ENCODE measurements around the gene KRTAP1-1. TPM values are rescaled to one million over a fixed set of nuclear protein-coding genes. Genes with fewer than 3 reads are reported as not detected.
"Not testable (repeated sequence)": the region's sequence is repeated elsewhere in the genome, so short reads cannot be mapped to it uniquely, and the experiment has no call there.

Gene KRTAP1-1
- total and polyA plus RNA-seq, 2 of the 8 experiments (the other 6 are each of a cell fraction or from before 2014, with no cell fraction given): not detected

DNA sequence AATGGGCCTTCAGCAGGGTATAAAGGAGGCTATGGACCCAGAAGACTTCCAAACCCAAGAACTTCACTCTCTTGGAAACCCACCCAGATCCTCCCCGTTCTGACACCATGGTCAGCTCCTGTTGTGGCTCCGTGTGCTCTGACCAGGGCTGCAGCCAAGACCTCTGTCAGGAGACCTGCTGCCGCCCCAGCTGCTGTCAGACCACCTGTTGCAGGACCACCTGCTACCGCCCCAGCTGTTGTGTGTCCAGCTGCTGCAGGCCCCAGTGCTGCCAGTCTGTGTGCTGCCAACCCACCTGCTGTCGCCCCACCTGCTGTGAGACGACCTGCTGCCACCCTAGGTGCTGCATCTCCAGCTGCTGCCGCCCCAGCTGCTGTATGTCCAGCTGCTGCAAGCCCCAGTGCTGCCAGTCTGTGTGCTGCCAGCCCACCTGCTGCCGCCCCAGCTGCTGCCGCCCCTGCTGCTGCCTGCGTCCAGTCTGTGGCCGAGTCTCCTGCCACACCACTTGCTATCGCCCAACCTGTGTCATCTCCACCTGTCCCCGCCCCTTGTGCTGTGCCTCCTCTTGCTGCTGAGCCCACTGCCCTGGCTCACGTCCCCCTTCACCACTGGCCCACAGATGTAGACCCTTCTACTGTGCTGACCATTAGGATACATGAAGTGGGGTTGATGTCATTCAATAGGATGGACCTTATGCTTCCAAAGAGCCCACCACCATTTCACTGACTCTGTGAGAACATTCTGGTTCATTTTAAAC lies 43.0 kb upstream of the KRTAP1-1 start, which contains the start of gene KRTAP4-7:
Gene KRTAP4-7 (plus strand): TSS at position 51 of the 757 bp plus-strand sequence. CDS start 57 bp downstream, at position 108.
- H2BK20ac ChIP-seq (ENCODE audit: low read length); H3K4me3 ChIP-seq (ENCODE audit: extremely low read depth in 1 of 4, insufficient read depth in 2 of 4, low read depth in 3 of 4, low read length in 4 of 4); H2BK120ac ChIP-seq (replicated peaks; ENCODE audit: low read depth, low read length); H3K23ac ChIP-seq (ENCODE audit: insufficient read length); H3K79me2 ChIP-seq (ENCODE audit: control insufficient read depth in 1 of 2, insufficient read depth in 2 of 2, low read length in 2 of 2); H2AFZ ChIP-seq (ENCODE audit: low read length); H2BK5ac ChIP-seq (ENCODE audit: low read depth, low read length); H3K4me2 ChIP-seq (ENCODE audit: insufficient read depth in 1 of 2, low read depth in 2 of 2, low read length in 2 of 2); H4K20me1 ChIP-seq (replicated peaks in 1 of 2; ENCODE audit: control insufficient read depth in 1 of 2, insufficient read depth in 2 of 2, low read length in 2 of 2); H3K14ac ChIP-seq (ENCODE audit: insufficient read length); DNase-seq (ENCODE audit: low read depth in 1 of 2, low spot score in 2 of 2); H3K23me2 ChIP-seq (ENCODE audit: low read depth, low read length); H4K5ac ChIP-seq (ENCODE audit: insufficient read length, low read depth, low read length); H3K56ac ChIP-seq (replicated peaks; ENCODE audit: insufficient read length, low read depth, low read length); H2BK12ac ChIP-seq (ENCODE audit: low read depth, low read length); H2BK15ac ChIP-seq (ENCODE audit: low read length); H3K9me3 ChIP-seq (ENCODE audit: insufficient read depth in 2 of 2, low read depth in 1 of 2, low read length in 1 of 2); H3K36me3 ChIP-seq (ENCODE audit: control insufficient read depth in 2 of 4, insufficient read depth in 4 of 4, low read length in 3 of 4); H2AK5ac ChIP-seq (ENCODE audit: low read depth, low read length); H3K79me1 ChIP-seq (ENCODE audit: low read depth, low read length); H4K8ac ChIP-seq (ENCODE audit: extremely low read depth, insufficient read depth, low read length); H4K91ac ChIP-seq (replicated peaks; ENCODE audit: insufficient read length, low read length); H3K27ac ChIP-seq (ENCODE audit: low read depth, low read length); H3K18ac ChIP-seq (ENCODE audit: extremely low read depth, low read length); H3K9ac ChIP-seq (replicated peaks in 1 of 4; ENCODE audit: extremely low read depth in 1 of 4, low read depth in 3 of 4, low read length in 3 of 4); H3K4ac ChIP-seq (replicated peaks; ENCODE audit: insufficient read length, low read depth, low read length); H3K27me3 ChIP-seq (replicated peaks in 1 of 4; ENCODE audit: control insufficient read depth in 3 of 4, extremely low read depth in 1 of 4, insufficient read depth in 3 of 4, low read length in 3 of 4); POLR2A ChIA-PET (ENCODE audit: partially characterized antibody); FAIRE-seq; H3K4me1 ChIP-seq (replicated peaks in 1 of 4; ENCODE audit: control insufficient read depth in 3 of 4, insufficient read depth in 4 of 4, low read length in 3 of 4): not testable (repeated sequence)
- WGBS, 2 experiments (ENCODE audit: extremely low coverage in 1 of 2, insufficient coverage in 1 of 2, insufficient read length in 1 of 2, insufficient replicate concordance in 2 of 2, low coverage in 1 of 2, low lambda C conversion rate in 2 of 2, missing lambda C conversion rate in 1 of 2): 90% methylated on average over 7 of the region's 14 CpGs; no CpG with 5 or more reads in 1 of the 2 experiments
- CTCF ChIA-PET (ENCODE audit: partially characterized antibody): interaction anchor here (0.6 kb wide), 1 partner anchor 206 kb away, joined by 3 read pairs; no protein-coding TSS in a partner anchor

DNA sequence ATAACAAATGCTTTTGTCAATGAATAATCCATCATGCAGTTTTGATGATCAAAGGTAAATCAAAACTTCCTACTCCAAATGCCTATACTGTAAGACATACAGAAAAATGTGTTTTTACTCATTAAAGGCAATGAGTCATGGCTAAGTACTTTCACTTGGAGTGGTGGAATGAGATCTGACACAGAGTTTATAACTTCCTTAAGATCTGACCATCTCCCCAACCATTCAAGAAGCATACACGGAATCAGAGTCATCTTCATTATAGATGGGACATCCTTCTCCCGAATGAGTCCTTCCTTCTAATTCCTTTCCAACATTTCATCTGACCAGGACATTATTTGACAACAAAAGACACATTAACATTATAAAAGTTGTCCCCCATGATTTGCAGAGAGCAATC lies 42.2 kb upstream of the KRTAP1-1 start:
- POLR2A ChIA-PET (ENCODE audit: partially characterized antibody); H3K79me2 ChIP-seq (ENCODE audit: control insufficient read depth in 1 of 2, insufficient read depth in 2 of 2, low read length in 2 of 2): not testable (repeated sequence)
- 86% methylated on average over 2 of the region's 2 CpGs; no CpG with 5 or more reads in 1 of the 2 experiments for WGBS, 2 experiments (ENCODE audit: extremely low coverage in 1 of 2, insufficient coverage in 1 of 2, insufficient read length in 1 of 2, insufficient replicate concordance in 2 of 2, low coverage in 1 of 2, low lambda C conversion rate in 2 of 2, missing lambda C conversion rate in 1 of 2)

More for the DNA sequence above, 42.2 kb upstream of the KRTAP1-1 start:
- H2BK120ac ChIP-seq (replicated peaks; ENCODE audit: low read depth, low read length); H3K18ac ChIP-seq (ENCODE audit: extremely low read depth, low read length); H2AFZ ChIP-seq (ENCODE audit: low read length); H2BK5ac ChIP-seq (ENCODE audit: low read depth, low read length); DNase-seq (ENCODE audit: low read depth in 1 of 2, low spot score in 2 of 2); H2BK15ac ChIP-seq (ENCODE audit: low read length); H3K56ac ChIP-seq (replicated peaks; ENCODE audit: insufficient read length, low read depth, low read length); CTCF ChIA-PET (ENCODE audit: partially characterized antibody); H3K79me1 ChIP-seq (ENCODE audit: low read depth, low read length); H4K20me1 ChIP-seq (replicated peaks in 1 of 2; ENCODE audit: control insufficient read depth in 1 of 2, insufficient read depth in 2 of 2, low read length in 2 of 2); H3K4me1 ChIP-seq (replicated peaks in 1 of 4; ENCODE audit: control insufficient read depth in 3 of 4, insufficient read depth in 4 of 4, low read length in 3 of 4); H3K27ac ChIP-seq (ENCODE audit: low read depth, low read length); H3K9me3 ChIP-seq (ENCODE audit: insufficient read depth in 2 of 2, low read depth in 1 of 2, low read length in 1 of 2); H3K23ac ChIP-seq (ENCODE audit: insufficient read length); H3K36me3 ChIP-seq (ENCODE audit: control insufficient read depth in 2 of 4, insufficient read depth in 4 of 4, low read length in 3 of 4); H3K27me3 ChIP-seq (replicated peaks in 1 of 4; ENCODE audit: control insufficient read depth in 3 of 4, extremely low read depth in 1 of 4, insufficient read depth in 3 of 4, low read length in 3 of 4); H4K5ac ChIP-seq (ENCODE audit: insufficient read length, low read depth, low read length); H4K91ac ChIP-seq (replicated peaks; ENCODE audit: insufficient read length, low read length); H3K4ac ChIP-seq (replicated peaks; ENCODE audit: insufficient read length, low read depth, low read length); H3K14ac ChIP-seq (ENCODE audit: insufficient read length); H3K23me2 ChIP-seq (ENCODE audit: low read depth, low read length); H4K8ac ChIP-seq (ENCODE audit: extremely low read depth, insufficient read depth, low read length); H3K9ac ChIP-seq (replicated peaks in 1 of 4; ENCODE audit: extremely low read depth in 1 of 4, low read depth in 3 of 4, low read length in 3 of 4); H2BK12ac ChIP-seq (ENCODE audit: low read depth, low read length); H2AK5ac ChIP-seq (ENCODE audit: low read depth, low read length); H3K4me2 ChIP-seq (ENCODE audit: insufficient read depth in 1 of 2, low read depth in 2 of 2, low read length in 2 of 2); H3K4me3 ChIP-seq (ENCODE audit: extremely low read depth in 1 of 4, insufficient read depth in 2 of 4, low read depth in 3 of 4, low read length in 4 of 4); H2BK20ac ChIP-seq (ENCODE audit: low read length); FAIRE-seq: not testable (repeated sequence)

All from H1 (cell line).